Measurements from ENCODE around the gene EHD2.
"Not testable (repeated sequence)": the region's sequence is repeated elsewhere in the genome, so short reads cannot be mapped to it uniquely, and the experiment has no call there.

GRCh38 chr19:47787307-47787706 lies 74.1 kb downstream of the EHD2 start:
- TF ChIP-seq, protein P1, sequence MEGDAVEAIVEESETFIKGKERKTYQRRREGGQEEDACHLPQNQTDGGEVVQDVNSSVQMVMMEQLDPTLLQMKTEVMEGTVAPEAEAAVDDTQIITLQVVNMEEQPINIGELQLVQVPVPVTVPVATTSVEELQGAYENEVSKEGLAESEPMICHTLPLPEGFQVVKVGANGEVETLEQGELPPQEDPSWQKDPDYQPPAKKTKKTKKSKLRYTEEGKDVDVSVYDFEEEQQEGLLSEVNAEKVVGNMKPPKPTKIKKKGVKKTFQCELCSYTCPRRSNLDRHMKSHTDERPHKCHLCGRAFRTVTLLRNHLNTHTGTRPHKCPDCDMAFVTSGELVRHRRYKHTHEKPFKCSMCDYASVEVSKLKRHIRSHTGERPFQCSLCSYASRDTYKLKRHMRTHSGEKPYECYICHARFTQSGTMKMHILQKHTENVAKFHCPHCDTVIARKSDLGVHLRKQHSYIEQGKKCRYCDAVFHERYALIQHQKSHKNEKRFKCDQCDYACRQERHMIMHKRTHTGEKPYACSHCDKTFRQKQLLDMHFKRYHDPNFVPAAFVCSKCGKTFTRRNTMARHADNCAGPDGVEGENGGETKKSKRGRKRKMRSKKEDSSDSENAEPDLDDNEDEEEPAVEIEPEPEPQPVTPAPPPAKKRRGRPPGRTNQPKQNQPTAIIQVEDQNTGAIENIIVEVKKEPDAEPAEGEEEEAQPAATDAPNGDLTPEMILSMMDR (IDR thresholded peaks at IDR 0.05): not testable (repeated sequence)
- TF ChIP-seq POLR2A (IDR thresholded peaks at IDR 0.05): not testable (repeated sequence)
